Keratinocyte (primary cell): Measurements from ENCODE around the gene SMG7. TPM values are rescaled to one million over a fixed set of nuclear protein-coding genes. Genes with fewer than 3 reads are reported as not detected.

Source experiments
- DNase-seq: peaks from one replicate; pipeline ENCODE4 v3.0.0-alpha.2; 2011; ENCODE audit warnings: low read depth, missing footprints, low spot score
- FAIRE-seq: peaks from 2 replicates; lab custom pipeline; 2011; peaks lifted over from hg19 to GRCh38; lab: Jason Lieb, UNC
- H2AFZ ChIP-seq: 2 replicates; pipeline ENCODE4 v1.6.0; 2012; ENCODE audit warnings: low read length, control low read depth, inconsistent platforms; ENCODE audit not compliant: control insufficient read depth
- H3K27ac ChIP-seq: 2 replicates; pipeline ENCODE4 v1.5.1; 2011; ENCODE audit warnings: low read length; ENCODE audit not compliant: control insufficient read depth, insufficient read depth
- H3K27me3 ChIP-seq: 3 replicates; pipeline ENCODE4 v1.6.0; 2011; ENCODE audit warnings: low read length; ENCODE audit not compliant: control insufficient read depth, insufficient read depth; ENCODE audit errors: extremely low read depth
- H3K36me3 ChIP-seq, 2 experiments: 2 replicates in 1 of 2; 3 replicates in 1 of 2; pipeline ENCODE4 v1.5.1; 2011; ENCODE audit warnings: low read length in 2 of 2, mild to moderate bottlenecking in 1 of 2; ENCODE audit not compliant: control insufficient read depth in 2 of 2, insufficient read depth in 2 of 2; ENCODE audit errors: extremely low read depth in 1 of 2
- H3K4me1 ChIP-seq: 3 replicates; pipeline ENCODE4 v1.5.1; 2011; ENCODE audit warnings: low read length; ENCODE audit not compliant: control insufficient read depth, insufficient read depth; ENCODE audit errors: extremely low read depth
- H3K4me2 ChIP-seq: 3 replicates; pipeline ENCODE4 v1.6.0; 2011; ENCODE audit warnings: low read depth, low read length; ENCODE audit not compliant: control insufficient read depth, insufficient read depth; ENCODE audit errors: extremely low read depth
- H3K4me3 ChIP-seq, 3 experiments: fragments of 200-600 bp in 1 of 3; sonication (generic) in 1 of 3; 2 replicates in 2 of 3; 3 replicates in 1 of 3; pipeline ENCODE4 v1.5.1; 2011 to 2016; ENCODE audit warnings: low read length in 3 of 3, mild to moderate bottlenecking in 3 of 3, control low read depth in 2 of 3, inconsistent platforms in 1 of 3, low read depth in 1 of 3, mixed read lengths in 1 of 3, mixed run types in 1 of 3, moderate library complexity in 1 of 3; ENCODE audit not compliant: control insufficient read depth in 2 of 3, insufficient read depth in 2 of 3; ENCODE audit errors: extremely low read depth in 1 of 3
- H3K79me2 ChIP-seq: 2 replicates; pipeline ENCODE4 v1.6.0; 2012; ENCODE audit warnings: low read length; ENCODE audit not compliant: control insufficient read depth, insufficient read depth
- H3K9ac ChIP-seq: 3 replicates; pipeline ENCODE4 v1.6.0; 2011; ENCODE audit warnings: low read length; ENCODE audit not compliant: control insufficient read depth, insufficient read depth; ENCODE audit errors: extremely low read depth
- H3K9me1 ChIP-seq: 3 replicates; pipeline ENCODE4 v1.6.0; 2011; ENCODE audit warnings: low read length; ENCODE audit not compliant: control insufficient read depth, insufficient read depth; ENCODE audit errors: extremely low read depth
- H3K9me3 ChIP-seq: 2 replicates; pipeline ENCODE4 v1.5.1; 2012; ENCODE audit warnings: low read depth, low read length; ENCODE audit not compliant: control insufficient read depth
- H4K20me1 ChIP-seq: 3 replicates; pipeline ENCODE4 v1.6.0; 2011; ENCODE audit warnings: low read length; ENCODE audit not compliant: control insufficient read depth, insufficient read depth; ENCODE audit errors: extremely low read depth
- EZH2 ChIP-seq: IDR thresholded peaks from one replicate; pipeline ENCODE4 v1.6.1; 2012; ENCODE audit warnings: inconsistent platforms, mild to moderate bottlenecking, low read length, moderate library complexity
- dilution Hi-C: fragments of 300-500 bp; cut with MboI; formaldehyde crosslinking; loops from one replicate; pipeline ENCODE4 v1.7.0; 2020; ENCODE audit warnings: low sequenced_read_pairs; ENCODE audit not compliant: extremely low pct_ligation_motif_present
- polyA plus RNA-seq, 5 experiments: library from polyadenylated mRNA; depleted of rRNA in 3 of 5; stranded (reverse) in 3 of 5; stranded (forward) in 1 of 5; unstranded in 1 of 5; fragments of >200 nt; gene quantifications; 1 replicate in 1 of 5; 2 replicates in 3 of 5; 3 replicates in 1 of 5; pipeline versions ENCODE4 v1.2.1 to v1.2.3, GENCODE V29; 2011 to 2012; ENCODE audit warnings: missing spikeins in 2 of 5, low read depth in 1 of 5, low replicate concordance in 1 of 5
- TF ChIP-seq, protein P1 (sequence below), 3 experiments: IDR thresholded peaks in 1 of 3; conservative IDR thresholded peaks in 1 of 3; optimal IDR thresholded peaks in 1 of 3; 2 replicates in 2 of 3; 3 replicates in 1 of 3; pipeline versions ENCODE3 to v1.5.1; 2011; ENCODE audit warnings: low read length in 3 of 3, mild to moderate bottlenecking in 3 of 3, moderate library complexity in 2 of 3, control low read depth in 1 of 3, inconsistent platforms in 1 of 3; ENCODE audit not compliant: insufficient read depth in 2 of 3; ENCODE audit errors: extremely low read depth in 1 of 3

SMG7 gene
- polyA plus RNA-seq, 1 donor (not counting 4 experiments of a cell fraction or from before 2014, with no cell fraction given): 38.2 TPM

DNA sequence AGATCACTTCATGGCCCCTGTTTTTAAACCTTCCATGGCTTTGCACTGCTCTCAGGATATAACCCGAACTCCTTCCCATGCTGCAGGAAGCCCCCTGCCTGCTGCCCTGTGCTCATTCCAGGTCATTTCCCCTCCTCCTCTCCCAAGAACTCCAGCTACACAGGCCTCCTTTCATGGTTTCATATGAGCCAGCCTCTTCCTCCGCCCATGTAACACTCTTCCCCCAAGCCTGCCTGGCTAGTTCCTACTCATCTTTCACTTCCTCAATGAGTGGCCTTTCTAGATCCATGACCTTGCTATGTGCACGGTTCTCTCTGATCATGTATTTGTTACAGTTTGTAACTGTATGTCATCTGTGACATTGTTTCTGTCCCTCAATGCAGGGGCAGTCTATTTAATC is 121.1 kb downstream of the SMG7 start:
- TF ChIP-seq, protein P1, sequence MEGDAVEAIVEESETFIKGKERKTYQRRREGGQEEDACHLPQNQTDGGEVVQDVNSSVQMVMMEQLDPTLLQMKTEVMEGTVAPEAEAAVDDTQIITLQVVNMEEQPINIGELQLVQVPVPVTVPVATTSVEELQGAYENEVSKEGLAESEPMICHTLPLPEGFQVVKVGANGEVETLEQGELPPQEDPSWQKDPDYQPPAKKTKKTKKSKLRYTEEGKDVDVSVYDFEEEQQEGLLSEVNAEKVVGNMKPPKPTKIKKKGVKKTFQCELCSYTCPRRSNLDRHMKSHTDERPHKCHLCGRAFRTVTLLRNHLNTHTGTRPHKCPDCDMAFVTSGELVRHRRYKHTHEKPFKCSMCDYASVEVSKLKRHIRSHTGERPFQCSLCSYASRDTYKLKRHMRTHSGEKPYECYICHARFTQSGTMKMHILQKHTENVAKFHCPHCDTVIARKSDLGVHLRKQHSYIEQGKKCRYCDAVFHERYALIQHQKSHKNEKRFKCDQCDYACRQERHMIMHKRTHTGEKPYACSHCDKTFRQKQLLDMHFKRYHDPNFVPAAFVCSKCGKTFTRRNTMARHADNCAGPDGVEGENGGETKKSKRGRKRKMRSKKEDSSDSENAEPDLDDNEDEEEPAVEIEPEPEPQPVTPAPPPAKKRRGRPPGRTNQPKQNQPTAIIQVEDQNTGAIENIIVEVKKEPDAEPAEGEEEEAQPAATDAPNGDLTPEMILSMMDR (optimal IDR thresholded peaks at IDR 0.05 in 1 of 3, IDR thresholded peaks at IDR 0.05 in 1 of 3, conservative IDR thresholded peaks at IDR 0.05 in 1 of 3; ENCODE audit: extremely low read depth in 1 of 3, insufficient read depth in 2 of 3, low read length in 3 of 3): no peak
- TF ChIP-seq EZH2: no peak

DNA sequence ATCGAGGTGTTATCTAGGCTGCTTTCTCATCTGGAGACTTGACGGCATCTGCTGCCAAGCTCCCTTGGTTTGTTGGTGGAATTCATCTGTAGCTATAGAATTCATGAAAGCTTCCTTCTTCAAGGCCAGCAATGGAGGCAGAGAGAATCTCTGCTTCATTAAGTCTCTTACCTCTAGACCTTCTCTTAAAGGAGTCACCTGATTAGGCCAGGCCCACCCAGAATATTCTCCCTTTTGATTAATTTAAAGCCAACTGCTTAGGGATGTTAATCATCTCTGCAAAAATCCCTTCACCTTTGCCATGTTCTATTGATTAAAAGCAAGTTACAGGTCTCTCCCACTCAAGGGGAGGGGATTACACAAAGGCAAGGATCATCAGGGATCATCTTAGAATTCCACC is 123.2 kb downstream of the SMG7 start:
- peaks cover 6% of the 10 kb centered on the region for H3K4me1 ChIP-seq
- dilution Hi-C loops: no loop called here
- H3K4me3 ChIP-seq: no peak overlapping the region
- TF ChIP-seq EZH2: no peak
- TF ChIP-seq, protein P1 (optimal IDR thresholded peaks at IDR 0.05 in 1 of 3, IDR thresholded peaks at IDR 0.05 in 1 of 3, conservative IDR thresholded peaks at IDR 0.05 in 1 of 3; ENCODE audit: extremely low read depth in 1 of 3, insufficient read depth in 2 of 3, low read length in 3 of 3): no peak
- H3K27me3 ChIP-seq: no peaks in the 10 kb centered on the region
- H3K9me1 ChIP-seq: no peaks in the 10 kb centered on the region
- H3K27ac ChIP-seq: no peak overlapping the region
- no peak overlapping the region for H3K4me2 ChIP-seq
- FAIRE-seq (no peak), DNase-seq (no peak)
- H3K9ac ChIP-seq: no peak overlapping the region
- no peaks in the 10 kb centered on the region for H3K79me2 ChIP-seq
- H4K20me1 ChIP-seq: no peaks in the 10 kb centered on the region
- no peaks in the 10 kb centered on the region for H3K36me3 ChIP-seq
- H2AFZ ChIP-seq: no peak overlapping the region
- no peaks in the 10 kb centered on the region for H3K9me3 ChIP-seq

More for the DNA sequence above, 121.1 kb downstream of the SMG7 start:
- no peak for FAIRE-seq
- no peak for DNase-seq
- H3K4me3 ChIP-seq: no peak overlapping the region
- no peaks in the 10 kb centered on the region for H4K20me1 ChIP-seq
- no peaks in the 10 kb centered on the region for H3K79me2 ChIP-seq
- H3K4me1 ChIP-seq: peaks cover 14% of the 10 kb centered on the region
- H3K27me3 ChIP-seq: no peaks in the 10 kb centered on the region
- H3K9me3 ChIP-seq: no peaks in the 10 kb centered on the region
- no peaks in the 10 kb centered on the region for H3K36me3 ChIP-seq
- no peaks in the 10 kb centered on the region for H3K9me1 ChIP-seq
- H3K4me2 ChIP-seq: no peak overlapping the region
- H3K27ac ChIP-seq: no peak overlapping the region
- H2AFZ ChIP-seq: no peak overlapping the region
- no peak overlapping the region for H3K9ac ChIP-seq
- dilution Hi-C loops: no loop called here
